ENCODE measurements around the gene SLC44A5. TPM values are rescaled to one million over a fixed set of nuclear protein-coding genes. Genes with fewer than 3 reads are reported as not detected.

SLC44A5 gene
- total RNA-seq, 2 donors from 2014 or later, result 0.17 to 5.4 TPM

DNA sequence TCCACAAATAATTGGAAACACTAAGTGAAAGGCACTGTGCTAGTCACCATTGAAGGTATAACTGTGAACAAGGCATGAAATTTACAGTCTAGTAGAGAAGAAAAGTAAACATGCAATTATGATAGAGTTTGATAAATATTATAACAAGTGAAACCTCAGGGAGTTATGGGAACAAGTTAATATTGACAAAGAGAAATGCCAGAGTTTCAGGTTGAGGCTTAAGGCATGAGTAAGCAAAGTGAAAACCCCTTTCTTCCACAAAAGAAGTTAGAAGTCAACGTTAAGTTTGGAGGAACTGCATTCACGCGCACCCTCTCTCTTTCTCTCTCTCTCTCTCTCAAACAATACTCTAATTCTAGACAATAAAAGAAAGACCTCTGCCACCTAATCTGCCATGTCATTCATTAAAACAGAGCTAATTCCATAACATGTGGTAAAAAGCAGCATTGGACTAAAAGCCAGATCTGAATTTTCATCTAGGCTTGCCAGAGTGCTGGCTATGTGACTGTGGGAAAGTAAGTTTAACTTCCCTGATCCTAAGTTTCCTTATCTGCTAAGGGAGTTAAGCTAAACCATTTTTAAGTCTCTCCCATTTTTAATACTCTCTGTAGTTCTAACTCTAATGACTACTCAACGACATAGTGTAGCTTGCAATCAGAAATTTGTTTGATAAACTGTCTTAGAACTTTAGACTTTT, 22.0 kb downstream of the SLC44A5 start:
- H3K9ac ChIP-seq (ENCODE audit: low read depth in 2 of 2, low read length in 2 of 2), result no peak overlapping the region
- H3K36me3 ChIP-seq, result no peaks in the 10 kb centered on the region
- no peaks in the 10 kb centered on the region for H3K9me3 ChIP-seq
- no peak overlapping the region for H3K4me3 ChIP-seq
- H3K4me1 ChIP-seq, result no peaks in the 10 kb centered on the region
- no peak for DNase-seq
- TF ChIP-seq, protein P1, sequence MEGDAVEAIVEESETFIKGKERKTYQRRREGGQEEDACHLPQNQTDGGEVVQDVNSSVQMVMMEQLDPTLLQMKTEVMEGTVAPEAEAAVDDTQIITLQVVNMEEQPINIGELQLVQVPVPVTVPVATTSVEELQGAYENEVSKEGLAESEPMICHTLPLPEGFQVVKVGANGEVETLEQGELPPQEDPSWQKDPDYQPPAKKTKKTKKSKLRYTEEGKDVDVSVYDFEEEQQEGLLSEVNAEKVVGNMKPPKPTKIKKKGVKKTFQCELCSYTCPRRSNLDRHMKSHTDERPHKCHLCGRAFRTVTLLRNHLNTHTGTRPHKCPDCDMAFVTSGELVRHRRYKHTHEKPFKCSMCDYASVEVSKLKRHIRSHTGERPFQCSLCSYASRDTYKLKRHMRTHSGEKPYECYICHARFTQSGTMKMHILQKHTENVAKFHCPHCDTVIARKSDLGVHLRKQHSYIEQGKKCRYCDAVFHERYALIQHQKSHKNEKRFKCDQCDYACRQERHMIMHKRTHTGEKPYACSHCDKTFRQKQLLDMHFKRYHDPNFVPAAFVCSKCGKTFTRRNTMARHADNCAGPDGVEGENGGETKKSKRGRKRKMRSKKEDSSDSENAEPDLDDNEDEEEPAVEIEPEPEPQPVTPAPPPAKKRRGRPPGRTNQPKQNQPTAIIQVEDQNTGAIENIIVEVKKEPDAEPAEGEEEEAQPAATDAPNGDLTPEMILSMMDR (IDR thresholded peaks at IDR 0.05), result no peak
- H3K27me3 ChIP-seq, result no peaks in the 10 kb centered on the region
- intact Hi-C loops (cut with DNase I), result no loop called here
- no peak overlapping the region for H3K27ac ChIP-seq

DNA sequence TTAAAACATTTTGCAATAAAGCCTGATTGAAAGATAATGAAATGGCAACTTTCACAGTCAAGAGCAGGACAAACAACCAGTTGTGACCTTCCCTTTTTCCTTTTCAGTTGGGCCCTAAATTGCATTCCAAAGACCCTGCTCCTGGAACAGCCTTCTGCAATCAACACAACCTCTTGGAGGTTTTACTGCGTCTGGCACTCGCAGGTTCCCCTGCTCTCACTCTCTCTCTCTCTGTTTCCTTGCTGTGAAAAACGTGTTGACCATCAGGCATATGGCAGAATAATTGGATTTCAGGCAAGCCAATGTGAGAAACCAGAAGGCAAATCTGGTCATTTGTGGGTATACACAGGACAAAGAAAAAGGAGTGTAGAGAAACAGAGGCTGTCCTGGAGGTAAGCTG, 23.2 kb downstream of the SLC44A5 start:
- Histone ChIP-seq H3K4me3 (no peak overlapping the region), H3K4me1 (no peaks in the 10 kb centered on the region), H3K9ac (ENCODE audit: low read depth in 2 of 2, low read length in 2 of 2) (no peak overlapping the region), H3K27ac (no peak overlapping the region), H3K27me3 (no peaks in the 10 kb centered on the region), H3K9me3 (no peaks in the 10 kb centered on the region), H3K36me3 (no peaks in the 10 kb centered on the region)
- TF ChIP-seq, protein P1 (IDR thresholded peaks at IDR 0.05), result no peak
- intact Hi-C loops (cut with DNase I), result no loop called here
- no peak for DNase-seq

DNA sequence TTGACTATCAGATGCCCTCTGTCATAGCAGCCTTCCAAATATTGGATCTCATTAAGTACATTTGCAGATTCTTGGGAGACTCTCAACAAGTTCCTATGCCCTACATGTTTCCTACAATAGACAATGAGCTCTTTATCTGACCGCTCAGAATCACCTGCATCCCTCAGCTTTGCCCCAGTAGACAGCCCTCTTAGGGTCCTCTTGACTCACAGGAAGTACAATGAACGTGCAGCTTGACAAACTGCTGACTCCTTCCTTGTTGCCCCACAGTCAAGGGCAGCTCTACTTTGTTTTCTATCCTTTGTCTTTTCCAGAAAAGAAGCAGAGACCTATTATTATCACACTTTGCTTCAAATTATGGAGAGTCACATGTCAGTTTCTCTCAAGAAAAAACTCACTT, 27.6 kb downstream of the SLC44A5 start:
- no peak overlapping the region for H3K27ac ChIP-seq
- H3K9ac ChIP-seq (ENCODE audit: low read depth in 2 of 2, low read length in 2 of 2), result no peak overlapping the region
- no peak for DNase-seq
- H3K27me3 ChIP-seq, result no peaks in the 10 kb centered on the region
- no peaks in the 10 kb centered on the region for H3K4me1 ChIP-seq
- no peaks in the 10 kb centered on the region for H3K36me3 ChIP-seq
- H3K4me3 ChIP-seq, result no peak overlapping the region
- intact Hi-C loops (cut with DNase I), result no loop called here
- TF ChIP-seq, protein P1 (IDR thresholded peaks at IDR 0.05), result no peak
- no peaks in the 10 kb centered on the region for H3K9me3 ChIP-seq

DNA sequence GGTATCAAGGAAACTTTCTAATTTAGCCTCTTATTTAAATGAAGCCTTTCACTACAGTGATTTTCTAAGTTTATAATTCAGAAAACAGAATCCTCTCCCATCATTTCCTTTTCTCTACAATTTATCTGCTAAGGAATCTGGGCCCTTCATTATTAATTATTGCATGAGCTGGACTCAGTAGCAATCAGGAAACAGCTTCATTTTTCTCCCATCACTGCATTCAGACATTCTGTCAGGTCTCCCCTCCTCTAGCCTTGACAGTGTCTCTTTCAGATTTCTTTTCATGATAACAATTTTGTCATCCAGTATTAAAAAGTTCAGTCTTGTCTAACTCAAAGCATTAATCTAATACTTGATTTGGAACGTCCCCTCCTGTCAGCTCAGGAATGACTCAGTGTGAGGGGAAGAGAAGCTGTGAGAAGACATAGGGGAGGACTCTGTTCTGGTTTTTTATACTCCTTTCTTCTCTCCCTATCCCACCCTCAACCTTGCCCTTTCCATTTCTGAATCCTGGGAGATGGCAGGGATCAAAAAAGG, 28.1 kb downstream of the SLC44A5 start:
- TF ChIP-seq, protein P1 (IDR thresholded peaks at IDR 0.05), result no peak
- Histone ChIP-seq H3K27me3 (no peaks in the 10 kb centered on the region), H3K27ac (no peak overlapping the region), H3K4me3 (no peak overlapping the region), H3K36me3 (no peaks in the 10 kb centered on the region), H3K4me1 (no peaks in the 10 kb centered on the region), H3K9ac (ENCODE audit: low read depth in 2 of 2, low read length in 2 of 2) (no peak overlapping the region), H3K9me3 (no peaks in the 10 kb centered on the region)
- intact Hi-C loops (cut with DNase I), result no loop called here
- DNase-seq, result no peak

DNA sequence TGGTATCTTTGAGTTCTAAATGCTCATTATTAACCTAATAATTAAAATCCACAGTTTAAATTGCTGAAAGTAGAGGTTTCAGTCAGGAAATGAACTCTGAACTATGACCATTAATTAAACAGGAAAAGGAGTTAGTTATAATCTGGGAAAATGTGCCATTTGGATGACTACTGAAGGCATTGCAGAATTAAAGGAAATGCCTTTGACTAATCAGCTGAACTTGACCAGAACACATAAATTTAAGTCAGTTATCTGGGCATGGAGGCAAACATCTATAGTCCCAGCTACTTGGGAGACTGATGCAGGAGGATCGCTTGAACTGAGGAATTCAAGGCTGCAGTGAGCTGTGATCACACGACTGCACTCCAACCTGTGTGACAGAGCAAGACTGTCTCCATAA, 31.9 kb downstream of the SLC44A5 start:
- H3K27me3 ChIP-seq, result no peaks in the 10 kb centered on the region

More for the DNA sequence above, 31.9 kb downstream of the SLC44A5 start:
- Histone ChIP-seq H3K36me3 (no peaks in the 10 kb centered on the region), H3K9ac (ENCODE audit: low read depth in 2 of 2, low read length in 2 of 2) (no peak overlapping the region), H3K4me1 (no peaks in the 10 kb centered on the region), H3K27ac (no peak overlapping the region), H3K9me3 (no peaks in the 10 kb centered on the region), H3K4me3 (no peak overlapping the region)
- TF ChIP-seq, protein P1 (IDR thresholded peaks at IDR 0.05), result no peak
- DNase-seq, result no peak
- intact Hi-C loops (cut with DNase I), result no loop called here
